NB4 (cell line): Measurements from ENCODE around the gene MRPL18.

Source experiments
- CTCF ChIP-seq: IDR thresholded peaks from one replicate; pipeline ENCODE4 v1.5.1; 2012; ENCODE audit warnings: low read depth, low read length
- POLR2A ChIP-seq: IDR thresholded peaks from 2 replicates; pipeline ENCODE4 v1.6.1; 2011; ENCODE audit warnings: mild to moderate bottlenecking; ENCODE audit not compliant: insufficient read length; ENCODE audit errors: extremely low read depth

- TF ChIP-seq CTCF: no peak
- no peak for TF ChIP-seq POLR2A
These were observed 35.7 kb downstream of the MRPL18 start for GRCh38 chr6:159826004-159826403.
